Kidney capillary endothelial cell (primary cell): Measurements from ENCODE around the gene PCDHB7.
"Not testable (repeated sequence)": the region's sequence is repeated elsewhere in the genome, so short reads cannot be mapped to it uniquely, and the experiment has no call there.

ENCODE experiments used
- DNase-seq: peaks from one replicate; pipeline ENCODE4 v3.0.0-alpha.2; 2018; ENCODE audit warnings: low spot score

Gene PCDHB7

DNA sequence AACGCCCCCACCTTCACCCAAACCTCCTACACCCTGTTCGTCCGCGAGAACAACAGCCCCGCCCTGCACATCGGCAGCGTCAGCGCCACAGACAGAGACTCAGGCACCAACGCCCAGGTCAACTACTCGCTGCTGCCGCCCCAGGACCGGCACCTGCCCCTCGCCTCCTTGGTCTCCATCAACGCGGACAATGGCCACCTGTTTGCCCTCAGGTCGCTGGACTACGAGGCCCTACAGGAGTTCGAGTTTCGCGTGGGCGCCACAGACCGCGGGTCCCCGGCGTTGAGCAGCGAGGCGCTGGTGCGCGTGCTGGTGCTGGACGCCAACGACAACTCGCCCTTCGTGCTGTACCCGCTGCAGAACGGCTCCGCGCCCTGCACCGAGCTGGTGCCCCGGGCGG lies 52.4 kb downstream of the PCDHB7 start:
- not testable (repeated sequence) for DNase-seq

DNA sequence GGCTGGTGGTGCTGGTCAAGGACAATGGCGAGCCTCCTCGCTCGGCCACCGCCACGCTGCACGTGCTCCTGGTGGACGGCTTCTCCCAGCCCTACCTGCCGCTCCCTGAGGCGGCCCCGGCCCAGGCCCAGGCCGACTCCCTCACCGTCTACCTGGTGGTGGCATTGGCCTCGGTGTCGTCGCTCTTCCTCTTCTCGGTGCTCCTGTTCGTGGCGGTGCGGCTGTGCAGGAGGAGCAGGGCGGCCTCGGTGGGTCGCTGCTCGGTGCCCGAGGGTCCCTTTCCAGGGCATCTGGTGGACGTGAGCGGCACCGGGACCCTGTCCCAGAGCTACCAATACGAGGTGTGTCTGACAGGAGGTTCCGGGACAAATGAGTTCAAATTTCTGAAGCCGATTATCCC lies 53.0 kb downstream of the PCDHB7 start:
- not testable (repeated sequence) for DNase-seq
